Fibroblast of pulmonary artery (primary cell): ENCODE measurements around the gene IL33.
A peak's percentile ranks its signal among the peaks of the same experiment; 100 is the strongest.

ENCODE experiments used
- DNase-seq: peaks from one replicate; pipeline ENCODE4 v3.0.0-alpha.2; 2010; ENCODE audit warnings: low read depth
- H3K4me3 ChIP-seq: replicated peaks from 2 replicates; pipeline ENCODE4 v1.5.1; 2011; ENCODE audit warnings: low read depth, mild to moderate bottlenecking, control low read depth, low read length, moderate library complexity
- TF ChIP-seq, protein P1 (sequence below): IDR thresholded peaks from 2 replicates; pipeline ENCODE4 v1.5.1; 2011; ENCODE audit warnings: mild to moderate bottlenecking, control low read depth, low read length, inconsistent platforms; ENCODE audit errors: missing control alignments

Gene IL33

GRCh38 chr9:6216002-6216401 lies 395 bp downstream of the IL33 start:
- H3K4me3 ChIP-seq = peak overlapping the region; percentile 80
- TF ChIP-seq, protein P1, sequence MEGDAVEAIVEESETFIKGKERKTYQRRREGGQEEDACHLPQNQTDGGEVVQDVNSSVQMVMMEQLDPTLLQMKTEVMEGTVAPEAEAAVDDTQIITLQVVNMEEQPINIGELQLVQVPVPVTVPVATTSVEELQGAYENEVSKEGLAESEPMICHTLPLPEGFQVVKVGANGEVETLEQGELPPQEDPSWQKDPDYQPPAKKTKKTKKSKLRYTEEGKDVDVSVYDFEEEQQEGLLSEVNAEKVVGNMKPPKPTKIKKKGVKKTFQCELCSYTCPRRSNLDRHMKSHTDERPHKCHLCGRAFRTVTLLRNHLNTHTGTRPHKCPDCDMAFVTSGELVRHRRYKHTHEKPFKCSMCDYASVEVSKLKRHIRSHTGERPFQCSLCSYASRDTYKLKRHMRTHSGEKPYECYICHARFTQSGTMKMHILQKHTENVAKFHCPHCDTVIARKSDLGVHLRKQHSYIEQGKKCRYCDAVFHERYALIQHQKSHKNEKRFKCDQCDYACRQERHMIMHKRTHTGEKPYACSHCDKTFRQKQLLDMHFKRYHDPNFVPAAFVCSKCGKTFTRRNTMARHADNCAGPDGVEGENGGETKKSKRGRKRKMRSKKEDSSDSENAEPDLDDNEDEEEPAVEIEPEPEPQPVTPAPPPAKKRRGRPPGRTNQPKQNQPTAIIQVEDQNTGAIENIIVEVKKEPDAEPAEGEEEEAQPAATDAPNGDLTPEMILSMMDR = no peak
- peak; percentile 38 for DNase-seq

DNA sequence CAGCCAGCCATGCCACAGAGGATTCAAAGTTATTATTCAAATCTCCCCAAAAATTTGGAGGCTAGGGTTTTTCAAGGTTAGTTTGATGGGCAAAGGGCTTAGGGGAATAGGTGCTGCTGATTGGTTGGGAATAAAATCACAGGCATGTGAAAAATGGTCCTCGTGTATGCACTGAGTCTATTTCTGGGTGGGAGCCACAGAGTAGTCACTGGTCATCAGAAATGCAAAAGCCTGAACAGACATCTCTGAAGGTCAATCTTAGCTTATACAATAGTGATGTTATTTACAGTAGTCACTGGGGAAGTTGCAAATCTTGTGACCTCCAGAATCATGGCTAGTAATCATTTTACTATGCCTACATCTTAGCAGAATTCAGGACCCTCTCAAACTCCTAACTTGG lies 1.3 kb downstream of the IL33 start:
- H3K4me3 ChIP-seq = peak overlapping the region; percentile 80

GRCh38 chr9:6218099-6218502 lies 2.5 kb downstream of the IL33 start:
- peak; percentile 97 for DNase-seq
- TF ChIP-seq, protein P1 = no peak

More for the DNA sequence above, 1.3 kb downstream of the IL33 start:
- TF ChIP-seq, protein P1 = no peak
- DNase-seq = peak; percentile 60

DNA sequence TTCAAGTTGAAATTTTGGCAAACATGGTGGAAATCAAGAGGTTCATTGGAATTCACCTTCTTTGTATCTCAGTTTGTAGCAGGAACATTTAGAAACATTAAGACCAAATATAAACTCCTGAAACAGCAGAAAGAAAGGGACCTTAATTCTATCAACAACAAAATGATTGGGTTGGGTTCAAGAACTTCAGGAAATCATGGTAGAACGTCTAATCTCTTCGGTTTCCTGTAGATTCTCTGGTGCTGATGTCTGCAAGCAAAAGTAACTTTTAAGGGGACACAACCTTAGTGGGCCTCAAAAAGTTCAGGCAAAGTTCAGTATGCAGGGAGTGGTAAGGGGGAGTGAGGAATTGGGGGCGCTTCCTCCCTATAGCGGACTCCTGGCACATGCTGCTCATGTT lies 3.4 kb downstream of the IL33 start:
- TF ChIP-seq, protein P1 = no peak
- DNase-seq = peak; percentile 75

More at GRCh38 chr9:6218099-6218502, 2.5 kb downstream of the IL33 start:
- peak overlapping the region; percentile 80 for H3K4me3 ChIP-seq

DNA sequence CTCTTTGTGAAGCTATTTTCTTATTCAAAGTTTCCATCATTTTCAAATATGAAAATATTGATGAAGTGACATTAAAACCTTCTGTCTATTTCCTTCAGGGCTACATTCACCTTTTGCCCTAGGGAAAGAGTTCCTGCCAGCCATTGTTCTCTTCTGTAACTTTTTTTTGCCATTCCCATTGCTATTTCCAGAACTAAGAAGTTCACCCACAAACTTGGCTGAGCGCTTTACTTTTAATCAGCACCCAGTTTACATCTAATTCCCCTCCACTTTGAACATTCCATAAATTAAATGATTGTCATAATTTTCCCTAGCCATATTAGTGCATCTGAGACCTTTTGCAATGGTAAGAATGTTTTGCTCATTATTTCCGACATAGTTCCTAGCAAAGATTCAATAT lies 4.4 kb downstream of the IL33 start:
- TF ChIP-seq, protein P1 = no peak
- peak; percentile 35 for DNase-seq
- H3K4me3 ChIP-seq = peak overlapping the region; percentile 48

More for the DNA sequence above, 3.4 kb downstream of the IL33 start:
- peak overlapping the region; percentile 48 for H3K4me3 ChIP-seq

GRCh38 chr9:6224393-6225154 lies 9.0 kb downstream of the IL33 start:
- DNase-seq = no peak
- TF ChIP-seq, protein P1 = no peak
- H3K4me3 ChIP-seq = no peak overlapping the region

- peak; percentile 85 for DNase-seq
Observed at GRCh38 chr9:6226696-6227095, 11.1 kb downstream of the IL33 start.

More at GRCh38 chr9:6226696-6227095, 11.1 kb downstream of the IL33 start:
- TF ChIP-seq, protein P1 = no peak
- no peak overlapping the region for H3K4me3 ChIP-seq
